Activated naive CD4-positive, alpha-beta T cell treated with anti-CD3 and anti-CD28 coated beads, Interleukin-2, amount 50 U/mL, for 24 hours (primary cell): ENCODE results near the gene MAP7.
"Not testable (repeated sequence)": the region's sequence is repeated elsewhere in the genome, so short reads cannot be mapped to it uniquely, and the experiment has no call there.

Experiments
- H3K27ac Mint-ChIP-seq: one replicate; pipeline ENCODE4 v1.8.0; 2021; ENCODE audit warnings: mild to moderate bottlenecking, mixed read lengths
- H3K27me3 Mint-ChIP-seq: one replicate; pipeline ENCODE4 v1.8.0; 2021; ENCODE audit warnings: mixed read lengths
- H3K36me3 Mint-ChIP-seq: one replicate; pipeline ENCODE4 v1.8.0; 2021; ENCODE audit warnings: mixed read lengths
- H3K4me1 Mint-ChIP-seq: one replicate; pipeline ENCODE4 v1.8.0; 2021; ENCODE audit warnings: mixed read lengths
- H3K4me3 Mint-ChIP-seq: one replicate; pipeline ENCODE4 v1.8.0; 2021; ENCODE audit warnings: mild to moderate bottlenecking, mixed read lengths
- H3K9me3 Mint-ChIP-seq: one replicate; pipeline ENCODE4 v1.8.0; 2021; ENCODE audit warnings: mixed read lengths

Gene MAP7

DNA sequence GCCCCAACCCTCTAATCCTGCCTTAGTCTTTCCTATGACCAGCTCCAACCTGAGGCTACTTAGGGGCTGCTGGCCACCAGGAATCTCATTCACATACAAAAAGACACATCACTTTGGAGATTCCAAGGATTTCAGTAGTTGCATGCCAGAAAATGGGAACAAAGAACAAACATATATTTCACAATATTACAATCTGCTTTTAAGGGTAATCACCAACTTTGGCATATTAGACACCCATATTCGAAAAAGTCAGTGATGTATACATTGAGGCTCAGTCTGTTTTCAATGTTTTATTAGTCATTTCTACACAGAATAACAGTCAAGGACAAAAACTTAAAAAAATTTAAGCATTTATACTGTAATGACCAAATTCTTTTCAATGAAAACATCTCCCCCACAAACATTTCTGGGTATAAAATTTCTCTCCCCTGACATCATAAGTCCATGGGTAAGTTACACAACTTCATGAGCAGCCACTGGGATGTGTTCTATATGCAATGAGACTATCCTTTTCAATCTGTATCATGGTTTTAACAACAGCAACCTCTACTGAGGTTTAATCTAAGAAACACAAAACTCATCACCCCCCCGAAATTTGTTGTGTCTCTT is 103.5 kb downstream of the MAP7 start:
- Mint-ChIP-seq H3K4me3 (no peak overlapping the region), H3K27ac (no peak overlapping the region), H3K9me3 (peaks cover 5% of the 10 kb centered on the region), H3K27me3 (no peaks in the 10 kb centered on the region), H3K36me3 (no peaks in the 10 kb centered on the region), H3K4me1 (no peaks in the 10 kb centered on the region)

DNA sequence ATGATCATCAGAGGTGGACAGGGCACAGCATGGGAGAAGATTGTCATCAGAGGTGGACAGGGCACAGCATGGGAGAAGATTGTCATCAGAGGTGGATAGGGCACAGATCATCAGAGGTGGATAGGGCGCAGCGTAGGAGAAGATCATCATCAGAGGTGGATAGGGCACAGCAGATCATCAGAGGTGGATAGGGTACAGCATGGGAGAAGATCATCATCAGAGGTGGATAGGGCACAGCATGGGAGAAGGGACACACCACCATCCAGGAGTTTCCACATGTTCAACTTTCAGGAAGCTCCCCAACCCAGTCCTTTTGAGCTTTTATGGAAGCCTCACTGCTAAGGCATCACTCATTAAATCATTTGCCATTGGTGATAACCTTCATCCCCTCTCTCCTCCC is 104.1 kb downstream of the MAP7 start:
- Mint-ChIP-seq H3K4me1 (no peaks in the 10 kb centered on the region), H3K27ac (no peak overlapping the region), H3K4me3 (no peak overlapping the region), H3K36me3 (no peaks in the 10 kb centered on the region), H3K27me3 (no peaks in the 10 kb centered on the region), H3K9me3 (peaks cover 2% of the 10 kb centered on the region)

DNA sequence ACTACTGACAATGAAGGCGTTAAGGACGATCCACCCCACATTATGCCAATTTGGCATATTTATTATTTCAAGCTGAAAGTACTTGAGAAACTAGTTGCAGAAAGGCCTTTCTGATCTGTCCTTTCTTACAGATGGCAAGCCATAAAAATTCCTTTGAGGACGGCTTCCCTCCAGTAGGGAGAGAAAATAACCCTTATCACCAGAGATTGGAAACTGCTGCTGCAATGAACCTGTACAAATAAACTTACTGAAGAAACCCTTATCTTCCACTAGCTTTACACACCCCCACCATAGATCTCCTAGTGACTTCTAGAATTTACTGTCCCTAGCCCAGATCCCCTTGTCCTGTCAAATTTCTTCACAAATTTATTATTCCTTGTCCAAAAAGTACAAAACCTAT is 105.2 kb downstream of the MAP7 start:
- no peaks in the 10 kb centered on the region for H3K9me3 Mint-ChIP-seq
- H3K27me3 Mint-ChIP-seq = no peaks in the 10 kb centered on the region
- H3K27ac Mint-ChIP-seq = no peak overlapping the region
- no peaks in the 10 kb centered on the region for H3K36me3 Mint-ChIP-seq
- no peak overlapping the region for H3K4me3 Mint-ChIP-seq
- H3K4me1 Mint-ChIP-seq = no peaks in the 10 kb centered on the region

DNA sequence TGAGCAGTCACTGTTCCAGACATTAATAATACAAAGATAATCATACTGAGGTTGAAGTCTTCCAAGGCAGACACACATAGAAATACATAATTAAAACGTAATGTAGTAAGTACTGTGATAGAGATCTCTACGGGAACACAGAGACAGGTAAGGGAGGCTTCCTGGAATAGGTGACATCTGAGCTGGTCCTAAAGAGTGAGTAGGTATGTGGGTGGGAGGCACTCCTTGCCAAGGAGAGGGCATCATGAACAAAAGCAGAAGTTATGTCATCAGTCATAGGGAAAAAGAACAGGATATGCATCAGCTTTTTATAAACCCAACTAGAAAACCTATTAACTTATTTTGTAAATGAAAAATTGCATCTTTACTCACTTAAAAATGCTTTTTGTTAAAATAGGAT is 110.0 kb downstream of the MAP7 start:
- H3K9me3 Mint-ChIP-seq = no peaks in the 10 kb centered on the region
- no peaks in the 10 kb centered on the region for H3K4me1 Mint-ChIP-seq
- no peak overlapping the region for H3K4me3 Mint-ChIP-seq
- H3K27ac Mint-ChIP-seq = no peak overlapping the region
- H3K27me3 Mint-ChIP-seq = no peaks in the 10 kb centered on the region
- no peaks in the 10 kb centered on the region for H3K36me3 Mint-ChIP-seq

DNA sequence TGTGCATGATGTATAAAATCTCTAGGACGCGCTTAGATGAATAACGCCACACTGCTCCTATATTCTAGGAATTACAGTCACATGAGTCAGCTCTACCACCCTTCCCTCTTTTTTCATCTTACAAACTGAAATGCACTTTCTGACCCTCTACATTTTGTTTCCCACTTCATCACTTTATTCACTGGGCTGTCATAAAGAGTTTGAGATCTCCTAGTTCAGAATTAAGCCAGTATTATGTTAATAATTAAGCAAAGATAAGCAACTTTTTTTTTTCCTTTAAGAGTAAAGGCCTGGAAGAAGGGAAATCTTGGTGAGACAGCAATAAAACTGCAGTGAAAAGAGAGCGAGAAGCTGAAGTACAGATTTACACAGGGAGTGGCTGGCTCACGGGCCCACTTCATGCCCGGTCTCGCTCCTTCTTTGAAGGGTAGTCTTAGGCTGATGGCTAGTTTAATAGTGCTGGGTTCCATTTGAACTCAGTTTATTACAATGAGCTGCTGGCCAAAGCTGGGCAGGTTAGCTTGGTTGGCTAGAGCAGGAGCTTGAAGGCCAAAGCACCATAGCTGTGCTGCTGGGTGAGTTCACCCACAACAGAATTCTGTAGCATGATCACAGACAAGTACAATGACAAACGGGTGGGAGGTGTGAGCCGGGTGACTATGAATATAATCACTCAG is 110.6 kb downstream of the MAP7 start:
- Mint-ChIP-seq H3K4me3 (no peak overlapping the region), H3K9me3 (no peaks in the 10 kb centered on the region), H3K27ac (no peak overlapping the region), H3K4me1 (no peaks in the 10 kb centered on the region), H3K27me3 (no peaks in the 10 kb centered on the region), H3K36me3 (no peaks in the 10 kb centered on the region)

DNA sequence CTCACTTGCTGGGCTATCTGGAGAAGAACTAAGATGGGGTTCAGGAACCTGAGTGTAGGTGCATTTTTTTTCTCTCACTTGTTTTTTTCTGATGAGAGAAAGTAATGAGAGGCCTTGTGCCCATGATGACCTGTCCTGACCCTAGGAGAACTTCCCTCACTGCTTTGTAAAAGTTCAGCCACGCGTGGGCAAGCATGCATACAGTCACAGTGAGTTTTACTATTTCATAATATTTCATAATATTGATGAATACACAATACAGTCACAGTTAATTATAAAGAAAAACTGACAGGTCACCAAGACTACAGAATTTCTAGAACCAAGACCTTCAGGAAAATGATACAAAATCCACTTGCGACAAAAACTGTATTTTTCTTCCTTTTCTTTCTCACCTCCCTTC is 111.8 kb downstream of the MAP7 start:
- Mint-ChIP-seq H3K4me3 (no peak overlapping the region), H3K27me3 (no peaks in the 10 kb centered on the region), H3K27ac (no peak overlapping the region), H3K4me1 (no peaks in the 10 kb centered on the region), H3K9me3 (no peaks in the 10 kb centered on the region), H3K36me3 (no peaks in the 10 kb centered on the region)

DNA sequence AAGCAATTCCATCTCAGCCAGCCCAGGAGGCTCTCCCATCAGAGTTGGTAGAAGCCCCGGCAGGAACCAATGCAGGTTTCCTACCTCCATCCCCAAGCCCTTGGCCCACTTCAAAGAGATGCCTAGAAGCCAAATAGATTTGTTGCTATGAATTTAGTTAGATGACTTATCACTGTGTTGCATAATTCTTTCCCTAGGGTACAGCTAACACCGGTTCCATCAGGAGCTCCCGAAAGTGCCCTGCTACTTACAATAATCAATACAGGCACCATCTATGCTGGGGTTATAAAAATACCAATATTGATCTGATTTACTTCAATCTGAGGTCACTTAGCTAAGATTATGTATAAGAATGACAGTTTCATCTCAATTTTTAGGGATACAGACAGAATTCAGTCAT is 113.0 kb downstream of the MAP7 start:
- no peaks in the 10 kb centered on the region for H3K4me1 Mint-ChIP-seq
- no peak overlapping the region for H3K27ac Mint-ChIP-seq
- H3K27me3 Mint-ChIP-seq = no peaks in the 10 kb centered on the region
- H3K36me3 Mint-ChIP-seq = no peaks in the 10 kb centered on the region
- no peak overlapping the region for H3K4me3 Mint-ChIP-seq
- H3K9me3 Mint-ChIP-seq = no peaks in the 10 kb centered on the region

DNA sequence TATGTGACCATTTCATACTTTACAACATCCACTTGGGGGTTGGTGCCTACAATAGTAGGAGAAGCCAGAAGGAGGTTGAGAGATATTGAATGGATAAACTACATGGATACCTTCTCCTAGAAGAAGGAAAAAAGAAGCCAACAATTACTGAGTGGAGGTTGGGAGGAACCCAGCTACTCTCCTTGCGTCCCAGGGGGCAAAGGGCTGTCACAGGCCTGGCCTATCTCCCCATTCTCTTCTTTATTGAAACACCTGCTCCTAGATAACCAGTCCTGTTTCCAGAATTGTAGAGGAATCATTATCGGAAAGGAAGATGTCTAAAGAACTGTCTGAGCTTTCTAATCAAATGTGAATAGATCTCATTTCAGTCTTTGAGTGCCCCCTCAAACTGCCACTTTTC is 115.1 kb downstream of the MAP7 start:
- Mint-ChIP-seq H3K36me3 (no peaks in the 10 kb centered on the region), H3K27ac (no peak overlapping the region), H3K4me1 (no peaks in the 10 kb centered on the region), H3K27me3 (no peaks in the 10 kb centered on the region), H3K9me3 (no peaks in the 10 kb centered on the region), H3K4me3 (no peak overlapping the region)

DNA sequence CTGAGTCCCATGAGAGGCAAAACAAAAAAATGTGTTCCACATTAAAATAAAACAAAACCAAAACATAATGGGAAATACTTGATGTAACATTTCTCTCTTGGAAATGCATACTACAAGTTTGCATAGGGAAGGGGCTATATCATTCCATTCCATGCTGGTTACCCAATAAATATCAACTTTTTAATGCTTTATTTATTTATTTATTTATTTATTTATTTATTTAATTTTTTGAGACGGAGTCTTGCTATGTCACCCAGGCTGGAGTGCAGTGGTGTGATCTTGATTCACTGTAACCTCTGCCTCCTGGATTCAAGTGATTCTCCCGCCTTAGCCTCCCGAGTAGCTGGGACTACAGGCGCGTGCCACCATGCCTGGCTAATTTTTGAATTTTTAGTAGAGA is 118.9 kb downstream of the MAP7 start:
- H3K4me3 Mint-ChIP-seq, H3K27ac Mint-ChIP-seq, H3K4me1 Mint-ChIP-seq, H3K27me3 Mint-ChIP-seq, H3K36me3 Mint-ChIP-seq, H3K9me3 Mint-ChIP-seq: not testable (repeated sequence)

DNA sequence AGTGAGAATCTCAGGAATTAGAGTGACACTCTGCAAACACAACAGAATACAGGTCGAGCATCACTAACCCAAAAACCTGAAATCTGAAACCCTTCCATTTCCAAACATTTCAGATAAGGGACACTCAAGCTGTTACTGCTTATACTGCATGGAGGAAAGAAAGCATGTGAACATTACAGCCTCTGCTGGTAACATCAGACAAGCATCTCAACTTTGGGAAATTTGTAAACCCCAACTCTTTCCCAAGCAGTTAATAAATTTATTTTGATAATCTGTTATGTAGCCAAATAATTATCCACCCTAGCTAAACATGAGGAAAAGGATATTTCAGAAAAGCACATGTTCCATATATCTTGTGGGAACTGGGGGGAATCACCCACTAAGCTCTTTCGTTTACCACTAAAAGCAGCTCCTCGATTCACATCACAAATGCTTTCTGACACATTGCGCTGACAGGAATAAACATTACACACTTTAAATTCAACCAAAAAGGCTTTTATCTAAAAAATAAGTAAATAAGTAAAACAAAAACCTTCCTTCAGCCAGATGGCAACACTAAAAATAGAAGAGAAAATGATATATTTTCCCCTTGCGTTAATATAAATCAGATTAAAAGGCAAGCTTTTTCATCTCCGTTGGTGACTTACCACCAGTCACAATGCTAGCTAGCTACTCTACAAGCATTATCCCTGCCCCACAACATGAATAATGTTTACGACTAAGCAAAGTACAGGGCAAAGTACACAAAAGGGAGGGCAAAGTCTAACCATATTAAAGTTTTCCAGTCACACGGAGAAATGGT is 120.8 kb downstream of the MAP7 start:
- Mint-ChIP-seq H3K36me3 (no peaks in the 10 kb centered on the region), H3K4me3 (no peak overlapping the region), H3K9me3 (no peaks in the 10 kb centered on the region), H3K27me3 (peaks cover 3% of the 10 kb centered on the region), H3K27ac (no peak overlapping the region), H3K4me1 (no peaks in the 10 kb centered on the region)

DNA sequence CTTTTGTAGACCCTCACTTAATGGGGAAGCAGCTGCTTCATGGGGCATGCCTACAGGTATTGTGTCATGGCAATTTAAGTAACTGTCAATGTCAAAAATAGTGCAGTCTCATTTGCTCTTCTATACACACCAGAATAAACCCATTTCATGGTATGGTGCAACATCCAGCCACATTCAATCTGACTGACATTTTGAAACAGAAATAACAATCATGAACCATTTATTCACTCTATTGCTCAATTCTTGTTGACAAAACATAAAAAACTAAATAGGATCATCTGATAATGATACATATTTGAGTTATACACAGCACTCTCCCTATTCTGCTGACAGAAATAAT is 122.9 kb downstream of the MAP7 start:
- no peaks in the 10 kb centered on the region for H3K9me3 Mint-ChIP-seq
- no peak overlapping the region for H3K27ac Mint-ChIP-seq
- H3K27me3 Mint-ChIP-seq = peaks cover 4% of the 10 kb centered on the region
- H3K4me3 Mint-ChIP-seq = no peak overlapping the region
- no peaks in the 10 kb centered on the region for H3K4me1 Mint-ChIP-seq
- H3K36me3 Mint-ChIP-seq = no peaks in the 10 kb centered on the region

DNA sequence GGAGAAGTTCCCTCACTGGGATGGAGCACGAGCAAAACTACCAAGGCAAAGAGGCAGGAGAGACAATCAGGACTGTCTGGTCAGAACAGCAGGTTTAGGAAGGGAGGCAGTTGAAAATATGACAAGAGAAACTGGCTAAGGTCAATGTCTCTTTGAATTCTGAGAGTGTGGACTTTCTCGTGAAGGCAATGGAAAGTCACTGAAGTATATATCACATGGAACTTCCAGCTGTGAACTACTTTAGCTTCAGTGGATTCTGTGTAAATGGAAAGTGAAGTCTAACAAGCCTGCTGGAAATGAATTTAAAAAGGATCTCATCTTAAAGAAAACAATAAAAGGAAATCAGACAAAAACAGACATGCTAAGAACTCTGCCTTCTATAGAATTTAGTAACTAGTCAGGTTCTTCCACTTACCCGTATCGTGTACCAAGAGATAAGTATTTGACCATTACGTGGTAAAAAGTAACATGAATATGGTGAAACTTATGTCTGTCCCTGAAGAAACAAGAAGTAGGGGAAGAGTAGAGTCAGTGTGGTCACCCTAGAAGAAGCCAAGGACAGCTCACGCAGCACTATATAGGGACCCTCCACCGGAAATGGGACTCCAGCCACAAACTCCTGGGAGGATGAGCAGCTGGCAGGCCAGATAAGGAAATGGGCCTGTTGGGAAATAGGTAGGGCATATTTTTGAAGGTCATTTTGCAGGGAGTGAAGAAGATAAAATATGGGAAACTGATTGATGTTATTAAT is 123.4 kb downstream of the MAP7 start:
- no peak overlapping the region for H3K4me3 Mint-ChIP-seq
- H3K9me3 Mint-ChIP-seq = no peaks in the 10 kb centered on the region
- H3K4me1 Mint-ChIP-seq = no peaks in the 10 kb centered on the region
- no peak overlapping the region for H3K27ac Mint-ChIP-seq
- peaks cover 4% of the 10 kb centered on the region for H3K27me3 Mint-ChIP-seq
- no peaks in the 10 kb centered on the region for H3K36me3 Mint-ChIP-seq

DNA sequence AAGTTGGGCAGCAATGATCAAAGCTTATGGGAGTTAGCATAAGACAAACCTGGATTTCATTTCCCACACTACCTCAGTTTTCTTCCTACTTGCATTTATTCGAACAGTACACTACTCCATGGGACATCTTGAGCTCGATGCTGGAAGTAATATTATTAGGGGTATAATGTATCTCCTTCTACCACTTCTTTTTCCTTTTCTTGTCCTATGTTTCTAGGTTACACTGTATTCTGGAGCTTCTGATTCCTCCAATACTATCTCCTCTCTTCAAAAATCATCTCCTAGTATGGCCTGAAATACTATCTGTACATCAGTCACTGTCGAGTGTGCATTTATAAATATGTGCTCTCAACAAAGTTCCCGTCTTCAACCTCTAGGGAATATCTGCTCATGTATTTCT is 124.4 kb downstream of the MAP7 start:
- no peak overlapping the region for H3K27ac Mint-ChIP-seq

DNA sequence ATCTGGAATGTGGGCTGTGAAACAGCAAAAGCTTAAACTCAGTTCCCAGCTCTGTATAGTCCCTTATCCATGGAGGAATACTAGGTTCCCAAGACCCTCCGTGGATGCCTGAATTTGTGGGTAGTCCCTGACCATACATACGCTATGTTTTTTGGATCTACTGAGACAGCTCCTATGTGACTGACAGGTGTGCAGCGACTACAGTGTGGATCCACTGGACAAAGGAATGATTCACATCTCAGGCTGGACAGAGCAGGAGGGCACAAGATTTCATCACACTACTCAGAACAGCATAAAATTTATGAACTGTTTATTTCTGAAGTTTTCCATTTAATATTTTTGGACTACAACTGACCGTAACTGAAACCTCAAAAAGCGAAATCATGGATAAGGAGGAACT is 125.3 kb downstream of the MAP7 start:
- no peaks in the 10 kb centered on the region for H3K9me3 Mint-ChIP-seq
- H3K36me3 Mint-ChIP-seq = no peaks in the 10 kb centered on the region
- H3K27me3 Mint-ChIP-seq = peaks cover 4% of the 10 kb centered on the region
- H3K4me3 Mint-ChIP-seq = no peak overlapping the region
- H3K27ac Mint-ChIP-seq = no peak overlapping the region
- no peaks in the 10 kb centered on the region for H3K4me1 Mint-ChIP-seq

More for the DNA sequence above, 124.4 kb downstream of the MAP7 start:
- H3K36me3 Mint-ChIP-seq = no peaks in the 10 kb centered on the region
- no peak overlapping the region for H3K4me3 Mint-ChIP-seq
- peaks cover 4% of the 10 kb centered on the region for H3K27me3 Mint-ChIP-seq
- H3K9me3 Mint-ChIP-seq = no peaks in the 10 kb centered on the region
- H3K4me1 Mint-ChIP-seq = no peaks in the 10 kb centered on the region

DNA sequence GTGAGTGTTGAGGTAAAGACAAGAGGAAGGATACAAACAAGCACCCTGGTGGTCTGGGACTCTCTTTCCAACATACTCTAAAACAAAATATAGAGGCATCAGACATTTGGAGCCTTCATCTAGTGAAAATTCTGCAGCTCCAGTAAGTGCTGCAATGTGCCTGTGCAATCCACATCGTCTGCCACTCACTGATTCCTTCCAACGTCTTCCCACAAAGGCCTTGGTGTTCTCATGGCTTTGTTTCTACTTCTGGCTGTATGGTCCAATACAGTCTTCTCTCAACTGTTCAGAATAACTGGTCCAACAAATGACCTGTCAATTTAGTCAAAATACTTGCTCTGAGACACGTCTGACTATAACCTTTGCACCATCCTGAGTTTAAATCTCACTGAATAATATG is 125.8 kb downstream of the MAP7 start:
- Mint-ChIP-seq H3K9me3 (no peaks in the 10 kb centered on the region), H3K27ac (no peak overlapping the region), H3K36me3 (no peaks in the 10 kb centered on the region)

More for the DNA sequence above, 125.8 kb downstream of the MAP7 start:
- H3K4me1 Mint-ChIP-seq = no peaks in the 10 kb centered on the region
- peaks cover 4% of the 10 kb centered on the region for H3K27me3 Mint-ChIP-seq
- no peak overlapping the region for H3K4me3 Mint-ChIP-seq
